Heart left ventricle (tissue), 13 donors: ENCODE data around the gene RNF207.

ENCODE experiments used
- POLR2A ChIP-seq, 2 donors: fragments of 450-650 bp; IDR thresholded peaks; one replicate each; pipeline ENCODE4 v1.6.1; 2017; ENCODE audit warnings: antibody characterized with exemption in 2 of 2, mild to moderate bottlenecking in 2 of 2, moderate library complexity in 2 of 2
- TF ChIP-seq, protein P1 (sequence below), 12 donors: fragments of 200-600 bp; sonication (generic) in 4 of 12; IDR thresholded peaks; one replicate each; pipeline versions ENCODE4 v1.5.0 to v1.8.0; 2018 to 2022; ENCODE audit warnings: antibody characterized with exemption in 12 of 12, mild to moderate bottlenecking in 5 of 12
- donor health status: ischemic (EF 13 %, LVEDD 7.1; RV severe dilation, severe dysfunction).
- donor health status: DM: no; HTN: yes; CAD: no.
- donor health status: DM: no; HTN: no; CAD: no.
- donor health status: ischemic (EF 25% LVEDD 6.9; RV normal size, moderate dysfunction).
- donor health status: ischemic (EF 25% LVEDD 5.7; RV mildly dilated, moderate dysfunction).
- donor health status: ischemic (EF 35%, LVEDD 5.7; RV mildly dilated, moderate dysfunction).
- donor health status: nonischemic (EF 11% LVEDD 7.7; RV severe dilation, severe dysfunction).
- donor health status: DM: yes; HTN: yes; CAD: no.
- donor health status: PGD.
- donor health status: ischemic (EF 29% LVEDD 5.4; RV normal size, mild dysfunction).
- donor health status: nonischemic (EF 23%, LVEDD 6.1; RV moderate dilation, normal function).

DNA sequence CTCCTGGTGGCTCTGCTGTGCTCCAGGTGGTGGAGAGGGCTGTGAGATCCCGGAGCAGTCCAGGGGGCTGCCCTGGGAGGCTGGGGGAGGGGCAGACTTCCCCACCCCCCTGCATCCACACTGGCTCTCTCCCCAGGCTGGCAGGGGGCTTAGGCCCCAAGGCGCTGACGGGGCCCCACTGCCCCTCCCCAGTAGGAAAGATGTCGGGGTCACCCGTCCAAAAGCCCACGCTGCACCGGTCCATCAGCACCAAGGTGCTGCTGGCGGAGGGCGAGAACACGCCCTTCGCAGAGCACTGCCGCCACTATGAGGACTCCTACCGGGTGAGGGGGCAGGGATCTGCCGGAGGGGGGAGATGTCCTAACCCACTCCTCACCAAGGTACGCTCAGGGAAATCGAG lies 5.8 kb downstream of the RNF207 start:
- TF ChIP-seq, protein P1, sequence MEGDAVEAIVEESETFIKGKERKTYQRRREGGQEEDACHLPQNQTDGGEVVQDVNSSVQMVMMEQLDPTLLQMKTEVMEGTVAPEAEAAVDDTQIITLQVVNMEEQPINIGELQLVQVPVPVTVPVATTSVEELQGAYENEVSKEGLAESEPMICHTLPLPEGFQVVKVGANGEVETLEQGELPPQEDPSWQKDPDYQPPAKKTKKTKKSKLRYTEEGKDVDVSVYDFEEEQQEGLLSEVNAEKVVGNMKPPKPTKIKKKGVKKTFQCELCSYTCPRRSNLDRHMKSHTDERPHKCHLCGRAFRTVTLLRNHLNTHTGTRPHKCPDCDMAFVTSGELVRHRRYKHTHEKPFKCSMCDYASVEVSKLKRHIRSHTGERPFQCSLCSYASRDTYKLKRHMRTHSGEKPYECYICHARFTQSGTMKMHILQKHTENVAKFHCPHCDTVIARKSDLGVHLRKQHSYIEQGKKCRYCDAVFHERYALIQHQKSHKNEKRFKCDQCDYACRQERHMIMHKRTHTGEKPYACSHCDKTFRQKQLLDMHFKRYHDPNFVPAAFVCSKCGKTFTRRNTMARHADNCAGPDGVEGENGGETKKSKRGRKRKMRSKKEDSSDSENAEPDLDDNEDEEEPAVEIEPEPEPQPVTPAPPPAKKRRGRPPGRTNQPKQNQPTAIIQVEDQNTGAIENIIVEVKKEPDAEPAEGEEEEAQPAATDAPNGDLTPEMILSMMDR (IDR thresholded peaks at IDR 0.05), result no peak
- no peak for TF ChIP-seq POLR2A (IDR thresholded peaks at IDR 0.05)
